ENCODE data around the gene SORCS3. TPM values are rescaled to one million over a fixed set of nuclear protein-coding genes. Genes with fewer than 3 reads are reported as not detected.

SORCS3 gene
- total RNA-seq, 1 donor: not detected

DNA sequence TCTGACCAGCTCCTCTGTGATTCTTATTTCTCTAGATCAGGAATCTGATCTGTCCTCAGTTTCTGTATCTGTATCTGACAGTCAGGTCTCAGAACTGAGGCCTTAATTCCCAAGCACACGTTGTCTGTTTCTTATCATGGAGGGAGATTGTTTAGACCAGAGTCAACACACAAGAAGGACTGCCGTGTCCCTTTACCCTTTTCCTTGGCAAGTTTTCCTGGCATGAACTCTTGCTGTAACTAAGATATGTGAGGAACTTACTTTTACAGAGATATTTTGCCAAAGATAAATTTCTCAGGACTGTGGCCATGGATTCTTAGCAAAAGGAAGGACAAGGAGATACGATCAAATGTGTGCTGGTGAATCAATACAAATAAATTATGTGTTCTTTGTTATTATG, 181.0 kb downstream of the SORCS3 start:
- no peak for DNase-seq (ENCODE audit: low read depth in 2 of 3, low spot score in 2 of 3)

DNA sequence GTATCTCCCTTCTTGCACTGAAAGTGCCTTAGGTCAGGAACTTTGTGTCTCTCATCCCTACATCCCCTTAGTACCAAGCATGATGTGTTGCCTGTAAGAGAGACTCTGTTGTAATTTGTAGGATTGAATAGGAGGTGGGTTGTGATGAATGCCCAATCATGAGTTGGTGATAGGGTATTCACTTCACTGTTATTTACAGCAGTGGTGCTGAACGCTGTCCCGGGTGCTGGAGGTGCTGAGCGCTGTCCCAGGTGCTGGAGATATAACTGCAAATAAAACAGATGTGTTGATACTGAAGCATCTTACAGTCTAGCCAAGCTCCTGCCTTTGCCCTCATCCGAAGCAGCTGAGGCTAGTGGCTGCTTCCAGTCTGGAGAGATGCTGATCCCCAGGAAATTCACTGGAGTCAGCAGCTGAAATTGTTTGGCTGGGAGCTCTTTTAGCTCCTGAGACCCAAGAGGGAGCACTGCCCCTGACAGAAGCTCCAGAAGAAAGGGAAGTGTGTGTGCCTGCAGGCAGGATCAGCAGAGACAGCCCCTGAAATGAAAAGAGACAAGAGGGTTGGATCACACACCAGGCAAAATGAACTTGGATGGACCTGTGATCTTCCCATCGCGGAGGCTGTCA, 183.4 kb downstream of the SORCS3 start:
- DNase-seq (ENCODE audit: low read depth in 2 of 3, low spot score in 2 of 3): peak in 2 of 3 donors; percentile 25 to 60

DNA sequence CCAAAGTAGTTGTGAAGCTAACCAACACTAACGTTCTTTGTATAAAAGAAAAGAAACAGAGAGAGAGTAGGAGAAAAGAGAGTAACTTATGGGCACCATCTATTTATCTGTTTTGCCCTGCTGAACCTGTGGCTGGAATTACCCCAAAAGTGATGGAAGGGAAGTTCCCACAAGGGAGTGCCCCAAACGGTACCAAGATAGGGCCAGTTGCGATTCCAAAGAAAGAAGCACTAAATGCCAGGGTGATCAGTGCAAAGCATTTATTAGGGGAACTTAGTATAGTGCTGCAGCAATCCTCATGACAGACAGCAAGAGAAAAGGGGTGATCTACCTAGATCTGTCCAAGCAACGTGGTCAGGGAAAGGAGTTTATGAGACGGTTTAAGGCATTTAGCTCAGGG, 190.2 kb downstream of the SORCS3 start:
- DNase-seq (ENCODE audit: low read depth in 2 of 3, low spot score in 2 of 3): no peak

- no peak for DNase-seq (ENCODE audit: low read depth in 2 of 3, low spot score in 2 of 3)
Observed at GRCh38 chr10:104834580-104834979, 193.5 kb downstream of the SORCS3 start.

- DNase-seq (ENCODE audit: low read depth in 2 of 3, low spot score in 2 of 3): no peak
Observed at GRCh38 chr10:104835422-104835821, 194.3 kb downstream of the SORCS3 start.

DNA sequence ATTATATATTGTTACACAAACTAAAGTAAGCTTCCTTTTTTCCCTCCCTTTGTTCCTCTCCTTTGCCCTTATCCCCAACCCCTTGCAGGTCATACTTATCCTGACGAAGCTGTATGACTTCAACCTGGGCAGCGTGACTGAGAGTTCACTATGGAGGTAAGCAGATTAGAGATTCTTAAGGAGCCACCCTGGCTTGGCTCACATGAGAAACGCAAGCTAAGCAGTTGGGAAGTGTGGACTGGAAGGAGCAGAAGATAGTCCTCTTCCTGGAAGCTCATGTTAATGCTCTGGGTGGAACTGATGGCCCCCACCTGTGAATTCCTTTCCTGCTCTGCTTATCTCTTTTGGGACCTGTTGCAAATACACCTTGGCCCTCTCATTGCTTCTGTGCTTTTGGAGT, 201.6 kb downstream of the SORCS3 start:
- DNase-seq (ENCODE audit: low read depth in 2 of 3, low spot score in 2 of 3): no peak

DNA sequence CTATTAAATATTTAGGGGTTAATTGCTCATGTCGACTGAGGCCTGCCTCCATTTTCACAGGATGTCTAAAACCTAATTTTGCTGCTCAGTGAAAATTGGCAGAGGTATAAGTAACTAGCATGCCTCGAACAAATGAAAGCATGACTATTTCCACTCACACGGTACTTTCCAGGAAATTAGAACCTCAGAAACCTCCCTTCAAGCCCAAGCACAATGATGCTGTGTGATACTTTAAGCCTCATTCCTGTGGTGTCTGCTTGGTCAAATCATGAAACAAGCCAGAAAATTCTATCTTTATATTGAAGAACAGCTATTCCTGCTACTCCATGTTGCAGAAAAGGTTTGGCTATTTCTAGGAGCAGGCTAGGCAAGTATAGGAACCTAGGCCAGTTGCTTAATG, 203.0 kb downstream of the SORCS3 start:
- DNase-seq (ENCODE audit: low read depth in 2 of 3, low spot score in 2 of 3): no peak

GRCh38 chr10:104850023-104850422, 208.9 kb downstream of the SORCS3 start:
- DNase-seq (ENCODE audit: low read depth in 2 of 3, low spot score in 2 of 3): no peak

- DNase-seq (ENCODE audit: low read depth in 2 of 3, low spot score in 2 of 3): no peak
Observed at GRCh38 chr10:104867966-104868598, 227.0 kb downstream of the SORCS3 start.

GRCh38 chr10:104872691-104873090, 231.6 kb downstream of the SORCS3 start:
- no peak for DNase-seq (ENCODE audit: low read depth in 2 of 3, low spot score in 2 of 3)

DNA sequence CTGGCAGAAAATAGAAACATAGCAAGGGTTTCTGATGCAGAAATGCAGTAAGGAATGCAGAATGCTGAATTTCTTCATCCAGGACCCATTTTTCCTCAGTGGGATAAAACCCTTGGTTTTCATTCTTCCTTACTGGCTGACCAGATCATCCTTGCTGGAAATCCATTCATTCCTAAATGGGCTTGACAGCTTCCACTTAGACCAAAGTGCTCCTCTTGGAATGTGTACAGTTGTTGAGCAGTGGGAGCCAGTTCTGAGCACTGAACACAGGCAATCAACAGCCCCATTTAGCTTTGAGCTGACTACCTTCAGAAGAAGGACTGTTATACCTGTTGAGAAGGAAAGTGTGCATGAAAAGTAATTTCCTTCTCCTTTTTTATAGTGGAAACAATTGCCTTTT, 232.1 kb downstream of the SORCS3 start:
- DNase-seq (ENCODE audit: low read depth in 2 of 3, low spot score in 2 of 3): no peak

- no peak for DNase-seq (ENCODE audit: low read depth in 2 of 3, low spot score in 2 of 3)
Observed at GRCh38 chr10:104875561-104875960, 234.5 kb downstream of the SORCS3 start.

DNA sequence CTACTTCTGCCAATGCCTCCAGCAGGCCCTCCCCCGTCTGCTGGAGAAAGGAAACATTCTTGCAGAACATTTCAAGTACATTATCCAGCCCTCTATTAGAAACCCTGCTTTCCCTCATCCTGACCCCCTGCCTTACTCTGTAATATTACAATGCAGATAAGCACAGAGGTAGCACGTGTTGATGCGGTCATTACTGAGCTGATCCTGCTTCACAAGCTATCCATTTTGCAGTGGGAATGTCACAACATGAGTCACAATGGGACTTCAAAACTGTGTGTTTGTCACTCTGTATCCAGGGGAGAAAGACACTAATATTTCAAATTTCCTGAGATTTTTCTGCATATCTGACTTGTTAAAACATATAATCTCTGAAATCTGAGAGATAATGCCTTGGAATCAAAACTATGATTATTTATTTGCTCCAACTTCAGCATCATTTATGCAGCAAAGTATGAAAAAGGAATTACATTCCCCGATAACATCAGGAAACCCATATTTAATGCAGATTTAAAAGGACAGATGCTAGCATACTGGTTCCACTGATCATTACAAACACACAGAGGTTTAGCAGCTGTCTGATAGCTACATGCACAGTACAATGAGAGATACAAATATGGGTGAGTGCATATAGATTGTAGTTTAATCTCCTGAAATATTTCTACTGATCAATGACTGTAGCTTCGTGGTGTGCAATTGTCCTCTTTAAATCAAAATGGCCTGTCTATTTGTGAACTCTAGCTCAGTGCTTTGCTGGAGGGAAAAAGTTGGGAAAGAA, 239.7 kb downstream of the SORCS3 start:
- no peak for DNase-seq (ENCODE audit: low read depth in 2 of 3, low spot score in 2 of 3)

- DNase-seq (ENCODE audit: low read depth in 2 of 3, low spot score in 2 of 3): no peak
Observed at GRCh38 chr10:104881740-104882139, 240.7 kb downstream of the SORCS3 start.

GRCh38 chr10:104892879-104893617, 252.0 kb downstream of the SORCS3 start:
- DNase-seq (ENCODE audit: low read depth in 2 of 3, low spot score in 2 of 3): no peak

DNA sequence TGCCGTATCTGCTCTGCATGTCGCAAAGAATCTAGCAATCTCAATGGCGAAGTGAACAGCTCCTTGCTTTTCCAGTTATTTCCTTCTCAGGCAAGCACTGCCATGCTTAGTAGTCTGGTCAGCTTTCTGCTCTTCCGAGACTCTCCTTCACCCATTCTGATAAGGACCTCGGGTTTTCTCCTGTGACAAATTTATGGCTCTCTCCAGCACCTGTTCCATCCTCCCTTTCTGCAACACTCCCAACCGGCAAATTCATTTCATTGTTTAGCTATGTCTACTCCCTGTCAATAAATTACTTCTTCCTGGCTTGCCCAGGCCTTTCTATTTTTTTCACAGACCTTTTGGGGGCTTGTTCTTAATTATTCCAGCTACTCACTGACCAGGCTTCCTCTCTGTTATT, 252.6 kb downstream of the SORCS3 start:
- no peak for DNase-seq (ENCODE audit: low read depth in 2 of 3, low spot score in 2 of 3)

DNA sequence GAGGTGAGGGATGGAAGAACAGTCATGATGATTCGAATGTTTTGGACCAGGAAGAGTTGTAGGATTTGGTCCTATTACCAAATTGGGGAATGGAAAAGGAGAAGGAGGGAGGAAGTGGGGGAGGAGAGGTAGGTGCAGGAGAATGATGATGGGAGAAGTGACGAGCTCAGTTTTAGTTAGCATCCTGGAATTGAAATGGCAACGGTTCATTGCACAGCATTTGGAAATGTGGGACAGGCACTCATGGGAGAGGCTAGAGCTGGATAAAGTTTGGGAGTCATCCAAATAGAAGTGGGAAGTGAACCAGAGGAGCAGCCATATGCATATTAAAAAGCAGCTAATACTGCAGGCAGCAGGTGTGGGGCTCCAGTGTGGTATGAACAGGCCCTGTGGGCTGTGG, 253.6 kb downstream of the SORCS3 start:
- DNase-seq (ENCODE audit: low read depth in 2 of 3, low spot score in 2 of 3): no peak

DNA sequence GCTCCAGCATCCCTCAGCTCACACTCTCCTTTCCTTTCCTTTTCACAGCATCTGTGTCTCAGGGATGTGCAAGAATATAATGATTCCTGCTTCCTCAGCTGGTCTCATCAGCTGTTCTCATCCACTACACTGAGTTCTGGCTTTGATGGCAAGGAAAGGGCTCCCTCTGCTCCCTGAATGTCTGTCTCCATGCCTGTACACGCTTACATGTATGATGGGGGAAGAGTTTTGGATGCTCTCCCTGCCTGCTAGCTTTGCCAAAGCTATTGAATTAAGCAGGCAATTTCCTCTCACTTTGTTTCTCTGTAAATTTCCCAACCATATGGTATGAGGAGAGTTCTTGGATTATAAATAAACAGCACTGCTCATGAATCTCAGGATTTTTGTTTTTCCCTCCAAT, 254.5 kb downstream of the SORCS3 start:
- DNase-seq (ENCODE audit: low read depth in 2 of 3, low spot score in 2 of 3): no peak

DNA sequence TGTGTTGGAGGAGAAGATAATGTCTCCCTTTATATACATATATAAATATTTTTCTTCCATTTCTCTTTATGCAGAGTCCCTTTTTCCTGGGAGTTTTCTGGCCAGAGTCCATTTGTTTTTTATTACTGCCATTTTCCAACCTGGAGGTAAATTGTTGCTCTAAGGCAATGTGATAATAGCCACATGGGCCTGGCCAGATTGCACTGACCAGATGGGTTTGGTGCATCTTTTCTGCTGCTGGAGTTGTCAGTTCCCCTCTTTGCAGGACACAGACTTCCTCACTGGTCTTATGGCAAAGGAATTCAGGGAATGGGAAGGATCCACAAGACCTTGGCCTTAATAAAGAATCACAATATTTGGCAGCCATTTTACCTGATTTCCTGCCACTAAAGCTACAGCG, 254.9 kb downstream of the SORCS3 start:
- no peak for DNase-seq (ENCODE audit: low read depth in 2 of 3, low spot score in 2 of 3)

DNA sequence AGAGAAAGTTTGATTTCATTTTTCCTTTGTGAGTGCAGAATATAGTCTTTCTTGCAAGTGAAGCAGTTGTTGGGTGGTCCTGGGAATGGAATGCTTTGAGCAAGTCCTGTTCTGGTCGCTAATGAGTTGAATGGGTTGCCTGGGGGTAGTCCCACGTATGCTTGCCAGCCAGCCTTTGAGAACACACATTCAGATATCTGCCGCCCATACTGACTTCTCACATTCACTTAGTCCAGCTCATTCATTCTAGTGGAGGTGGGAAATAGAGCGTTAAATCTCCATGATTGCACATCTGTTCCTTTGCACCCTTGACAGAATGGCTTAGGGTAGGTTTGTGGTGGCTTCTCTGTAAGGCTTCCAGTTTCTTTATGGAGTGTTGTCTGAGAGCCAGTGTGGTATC, 256.6 kb downstream of the SORCS3 start:
- no peak for DNase-seq (ENCODE audit: low read depth in 2 of 3, low spot score in 2 of 3)

DNA sequence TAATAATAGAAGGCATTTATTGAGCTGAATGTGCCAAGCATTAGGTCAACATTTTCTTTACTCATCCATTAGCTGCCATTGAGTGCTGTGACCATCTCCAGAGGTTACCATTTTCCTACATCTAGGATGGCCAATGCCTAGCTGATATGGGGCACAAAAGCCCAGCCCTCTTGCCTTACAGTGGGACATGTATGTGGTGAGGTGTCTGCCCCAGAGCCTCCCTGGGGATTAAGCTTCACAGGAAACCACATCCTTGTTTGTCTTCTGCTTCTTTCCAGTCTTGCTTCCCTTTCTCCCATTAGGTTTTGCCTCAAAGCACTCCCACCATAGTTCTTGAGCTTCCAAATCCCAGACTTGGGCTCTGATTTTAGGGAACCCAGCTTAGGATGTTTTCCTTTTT, 258.7 kb downstream of the SORCS3 start:
- no peak for DNase-seq (ENCODE audit: low read depth in 2 of 3, low spot score in 2 of 3)
